OCI-M1 (cell line): ENCODE measurements around the gene HMG20B.
A peak's percentile ranks its signal among the peaks of the same experiment; 100 is the strongest.

Experiments used
- DNase-seq: peaks from one replicate; lab custom pipeline; 2025; lab: John Stamatoyannopoulos, UW

The HMG20B gene

GRCh38 chr19:3608079-3608641, 35.4 kb downstream of the HMG20B start:
- peak; percentile 48 for DNase-seq

GRCh38 chr19:3608750-3609322, 36.1 kb downstream of the HMG20B start:
- peak; percentile 10 for DNase-seq

DNA sequence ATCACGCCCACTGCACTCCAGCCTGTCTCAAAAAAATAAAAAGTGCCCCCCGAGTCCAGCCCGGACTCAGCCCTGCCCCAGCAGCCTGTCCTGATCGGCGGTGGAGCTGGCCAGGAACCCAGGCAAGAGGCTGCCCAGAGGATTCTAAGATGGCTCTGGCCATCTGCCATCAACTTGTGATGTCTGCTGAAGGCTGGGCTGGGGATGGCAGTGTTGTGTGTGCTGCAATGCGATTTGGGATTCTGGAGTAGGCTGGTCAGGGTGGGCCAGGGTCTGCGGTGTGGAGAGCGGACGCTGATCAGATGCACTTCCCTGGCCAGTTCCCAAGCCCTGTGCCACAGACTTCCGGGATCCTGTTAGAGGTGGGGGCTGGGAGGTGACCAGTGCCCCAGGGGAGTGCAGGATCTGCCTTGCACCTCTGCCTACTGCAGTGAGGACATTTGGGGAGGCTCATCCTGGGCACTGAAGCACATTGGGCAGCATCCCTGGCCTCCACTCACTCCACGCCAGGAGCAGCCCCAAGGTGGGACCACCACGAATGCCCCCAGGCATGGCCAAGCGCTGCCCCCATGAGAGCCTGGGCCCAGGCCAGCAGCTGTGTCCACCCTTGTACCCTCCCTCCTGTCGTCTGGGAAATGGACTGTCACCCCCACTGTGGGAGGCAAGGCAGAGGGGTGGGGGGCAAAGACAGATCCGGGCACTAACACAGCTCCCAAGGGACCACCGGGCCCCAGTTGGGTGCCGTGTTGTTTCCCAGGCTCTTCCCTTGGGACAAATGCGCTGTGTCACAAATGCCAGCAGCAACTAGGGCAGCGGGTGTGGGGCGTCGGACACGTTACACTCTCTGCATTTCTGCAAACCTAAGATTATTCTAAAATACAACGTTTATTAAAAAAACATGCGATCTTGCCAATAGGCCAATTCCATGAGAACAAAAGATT, 37.3 kb downstream of the HMG20B start:
- peak; percentile 10 for DNase-seq

DNA sequence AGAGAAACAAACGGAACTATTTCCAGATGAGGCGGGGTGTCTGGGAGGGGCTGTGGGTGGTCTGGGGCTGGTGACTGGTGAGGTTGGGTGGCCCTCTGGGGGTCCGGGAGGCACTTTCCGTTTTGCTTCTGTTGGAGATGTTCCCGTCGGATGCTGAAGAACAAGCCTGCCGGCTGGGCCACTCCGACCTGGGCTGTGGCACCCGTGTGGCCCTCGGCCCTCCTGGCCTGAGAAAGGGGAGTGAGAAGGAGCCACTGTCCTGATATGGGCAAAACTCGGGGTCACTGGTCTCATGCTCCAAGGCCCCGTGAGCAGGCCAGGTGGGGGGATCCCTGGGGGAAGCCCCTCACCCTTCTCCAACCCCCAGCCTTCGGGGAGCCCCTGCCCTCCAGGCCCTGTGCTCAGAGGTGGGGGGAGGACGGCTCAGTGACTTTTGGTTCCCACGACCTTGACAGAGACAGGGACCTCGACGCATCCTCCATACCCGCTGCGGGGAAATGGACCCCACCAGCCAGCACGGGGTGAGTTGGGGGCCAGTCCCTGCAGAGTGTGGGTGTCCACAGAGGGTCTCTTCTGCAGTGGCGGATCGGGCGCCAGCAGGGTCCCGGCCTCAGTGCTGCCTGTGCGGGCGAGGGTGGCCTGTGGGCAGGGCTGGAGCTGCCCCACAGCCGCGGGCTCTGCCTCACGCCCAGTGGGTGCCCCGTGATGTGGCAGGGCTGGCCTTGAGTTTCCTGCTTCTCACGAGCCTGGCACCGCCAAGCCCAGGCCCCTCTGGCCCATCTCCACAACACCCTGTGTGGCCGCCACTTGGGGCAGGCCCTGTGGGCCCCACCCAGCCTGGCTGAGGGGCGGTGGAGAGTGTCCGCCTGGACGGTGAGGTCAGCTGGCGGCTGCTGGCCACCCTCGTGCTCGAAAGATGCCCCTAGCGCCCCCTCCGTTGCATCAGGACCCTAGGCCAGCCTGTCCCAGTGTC, 38.3 kb downstream of the HMG20B start:
- no peak for DNase-seq

DNA sequence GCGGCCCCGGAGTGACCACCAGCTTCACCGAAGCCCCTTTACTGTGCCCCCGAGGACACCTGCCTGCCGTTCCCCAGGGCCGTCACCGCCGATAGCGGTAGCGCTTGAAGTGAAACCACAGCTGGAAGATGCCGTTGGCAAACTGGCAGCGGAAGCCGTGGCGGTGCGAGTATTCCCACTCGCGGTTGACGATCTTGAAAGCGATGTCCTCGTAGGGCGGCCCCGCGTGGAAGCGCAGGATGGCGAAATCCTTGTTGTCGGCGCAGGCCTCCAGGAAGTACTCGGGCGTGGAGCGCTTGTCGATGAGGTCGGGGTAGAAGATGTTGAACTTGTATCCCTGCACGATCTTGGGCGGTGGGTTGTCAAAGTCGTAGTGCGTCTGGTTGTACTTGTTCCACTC, 39.1 kb downstream of the HMG20B start:
- no peak for DNase-seq

DNA sequence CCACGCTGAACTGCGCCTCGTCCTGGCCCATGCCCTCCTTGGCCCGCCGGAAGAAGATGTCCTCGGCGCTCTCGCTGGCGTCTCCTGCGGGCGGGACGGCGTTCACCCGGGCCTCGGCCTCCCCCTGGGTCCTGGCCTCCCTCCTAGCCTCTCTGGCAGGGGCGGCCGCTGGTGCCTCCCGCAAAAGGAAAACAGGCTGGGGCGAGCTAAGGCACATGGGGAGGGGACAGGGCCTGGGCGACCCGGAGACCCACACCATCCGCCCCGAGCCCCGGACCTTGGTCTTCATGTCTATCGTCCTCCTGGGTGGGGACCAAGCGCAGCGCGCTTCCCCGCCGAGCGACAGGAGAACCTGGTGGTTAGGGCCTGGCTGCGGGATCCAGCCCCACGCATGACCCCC, 39.6 kb downstream of the HMG20B start:
- DNase-seq = no peak

DNA sequence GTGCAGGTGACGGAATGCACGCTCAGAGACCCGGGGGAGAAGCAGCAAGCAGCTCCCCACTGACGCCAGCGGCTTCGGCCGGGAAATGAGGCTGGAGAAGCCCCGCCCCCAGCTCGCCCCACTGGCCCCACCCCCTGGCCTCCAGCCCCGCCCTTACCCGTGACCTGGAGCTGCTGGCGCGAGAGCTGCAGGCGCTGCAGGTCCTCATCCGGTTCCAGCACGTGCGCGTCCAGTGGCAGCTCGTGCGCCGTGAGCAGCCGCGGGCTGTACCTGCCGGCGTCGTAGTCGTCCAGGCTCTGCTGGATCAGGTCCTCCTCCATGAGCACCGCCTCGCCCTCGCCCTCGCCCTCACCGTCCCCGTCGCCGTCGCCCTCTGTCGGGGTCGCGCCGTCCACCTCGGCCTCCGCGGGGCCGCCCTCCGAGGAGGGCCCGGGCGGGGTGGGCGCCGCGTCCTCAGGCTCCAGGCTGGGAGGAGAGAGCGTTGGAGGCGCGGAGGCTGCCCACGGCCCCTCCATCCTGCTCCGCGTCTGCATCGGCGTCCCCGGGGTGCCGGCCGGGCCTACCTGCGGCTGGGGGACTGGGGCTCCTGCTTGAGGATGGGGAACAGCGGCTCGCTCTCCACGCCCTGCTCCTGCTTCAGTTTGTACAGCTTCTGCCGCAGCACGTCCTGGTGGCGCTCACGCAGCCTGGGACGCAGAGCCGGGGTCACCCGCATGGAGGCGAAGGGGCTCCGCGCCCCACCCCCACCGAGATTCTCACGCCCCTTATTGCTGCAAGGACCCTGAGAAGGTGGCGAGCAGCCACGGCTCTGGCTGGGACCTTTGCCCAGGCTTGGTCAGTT, 40.4 kb downstream of the HMG20B start:
- no peak for DNase-seq

GRCh38 chr19:3613818-3614661, 41.3 kb downstream of the HMG20B start:
- DNase-seq = no peak

DNA sequence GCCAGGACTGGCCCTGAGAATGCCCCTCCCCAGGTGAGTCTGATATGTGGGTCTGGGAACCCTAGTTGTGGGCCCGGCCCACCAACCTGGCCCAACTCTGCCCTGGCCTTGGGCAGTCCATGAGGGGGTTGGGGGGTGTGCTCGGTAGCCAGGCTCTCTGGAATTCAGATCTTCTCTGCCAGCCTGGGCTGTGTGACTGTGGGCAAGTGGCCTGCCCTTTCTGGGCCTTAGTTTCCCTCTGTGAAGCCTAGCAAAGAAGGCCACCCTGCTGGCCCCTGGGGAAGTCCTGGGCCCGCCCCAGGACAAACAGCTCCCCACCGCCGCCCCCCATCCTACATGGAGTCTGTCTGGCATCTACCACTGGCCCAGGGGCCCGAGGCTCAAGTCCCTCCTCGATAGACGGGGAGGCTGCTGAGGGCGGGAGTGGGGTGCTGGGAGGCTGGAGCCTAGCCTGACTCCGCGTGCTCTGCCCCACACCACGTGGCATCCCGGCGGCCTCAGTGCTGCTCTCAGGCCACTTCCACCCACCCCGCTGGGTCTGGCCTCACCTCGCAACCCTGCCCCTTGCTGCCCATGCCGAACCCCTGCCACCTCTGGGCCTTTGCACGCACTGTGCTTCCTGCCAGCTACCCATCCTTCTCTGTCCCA, 42.2 kb downstream of the HMG20B start:
- DNase-seq = no peak

GRCh38 chr19:3615524-3616135, 42.9 kb downstream of the HMG20B start:
- no peak for DNase-seq

GRCh38 chr19:3617463-3617862, 44.7 kb downstream of the HMG20B start:
- no peak for DNase-seq

GRCh38 chr19:3618144-3618810, 45.5 kb downstream of the HMG20B start:
- peak; percentile 19 for DNase-seq

GRCh38 chr19:3618811-3619630, 46.3 kb downstream of the HMG20B start:
- no peak for DNase-seq

GRCh38 chr19:3619631-3620012, 46.9 kb downstream of the HMG20B start:
- DNase-seq = no peak

- DNase-seq = no peak
These were observed 47.5 kb downstream of the HMG20B start for GRCh38 chr19:3620145-3620816.

DNA sequence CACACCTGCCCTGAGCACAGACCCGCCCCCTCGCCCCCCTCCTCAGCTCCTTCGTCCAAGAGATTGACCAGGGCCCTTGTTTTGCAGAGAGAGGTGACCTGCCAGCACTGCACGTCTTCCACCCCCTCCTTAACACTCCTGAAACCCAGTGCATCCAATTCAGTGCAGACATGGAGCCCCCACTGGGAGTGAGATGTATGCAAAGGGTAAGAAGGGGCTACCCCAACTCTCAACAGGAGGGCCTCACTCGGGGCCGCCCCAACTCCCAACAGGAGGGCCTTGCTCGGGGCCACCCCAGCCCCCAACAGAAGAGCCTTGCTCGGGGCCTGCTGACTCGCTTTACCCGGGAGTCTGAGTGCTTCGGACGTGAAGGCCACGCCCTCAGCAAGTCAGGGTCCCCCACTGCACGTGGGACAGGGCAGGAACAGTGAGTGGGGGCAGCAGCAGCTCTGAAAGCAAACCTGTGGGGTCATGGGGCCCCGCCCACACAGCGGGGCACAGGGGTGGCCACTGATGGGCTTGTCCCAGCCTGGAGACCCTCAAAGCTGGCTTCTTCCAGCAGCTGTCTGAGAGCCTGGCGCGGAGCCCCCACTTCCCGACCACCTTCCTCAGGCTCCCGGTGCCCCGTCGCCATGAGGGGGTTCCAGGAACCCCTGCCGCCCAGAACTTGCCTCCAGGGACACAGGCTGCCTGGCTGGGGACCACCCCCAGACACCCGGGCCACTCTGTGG, 48.2 kb downstream of the HMG20B start:
- DNase-seq = no peak
